Esophagus squamous epithelium (tissue), 4 donors: ENCODE results near the gene AUTS2.

Experiments
- CTCF ChIP-seq, 6 experiments: fragments of 450-650 bp in 4 of 6; fragments of 200-600 bp in 2 of 6; sonication (generic) in 2 of 6; IDR thresholded peaks; one replicate each; pipeline ENCODE4 v1.5.1; 2016 to 2019; ENCODE audit warnings: antibody characterized with exemption in 6 of 6, mild to moderate bottlenecking in 4 of 6, moderate library complexity in 4 of 6
- POLR2A ChIP-seq, 4 donors: fragments of 450-650 bp; IDR thresholded peaks; one replicate each; pipeline ENCODE4 v1.6.1; 2017; ENCODE audit warnings: antibody characterized with exemption in 4 of 4, mild to moderate bottlenecking in 4 of 4, moderate library complexity in 3 of 4

- no peak for TF ChIP-seq CTCF (IDR thresholded peaks at IDR 0.05)
- no peak for TF ChIP-seq POLR2A (IDR thresholded peaks at IDR 0.05)
Observed at GRCh38 chr7:69625238-69625637, 27.0 kb downstream of the AUTS2 start.
